ENCODE measurements around the gene ZMYM4. TPM values are rescaled to one million over a fixed set of nuclear protein-coding genes. Genes with fewer than 3 reads are reported as not detected.

The ZMYM4 gene
- total and polyA plus RNA-seq, 11 donors = 8.0 to 44.3 (median 32.2) TPM

DNA sequence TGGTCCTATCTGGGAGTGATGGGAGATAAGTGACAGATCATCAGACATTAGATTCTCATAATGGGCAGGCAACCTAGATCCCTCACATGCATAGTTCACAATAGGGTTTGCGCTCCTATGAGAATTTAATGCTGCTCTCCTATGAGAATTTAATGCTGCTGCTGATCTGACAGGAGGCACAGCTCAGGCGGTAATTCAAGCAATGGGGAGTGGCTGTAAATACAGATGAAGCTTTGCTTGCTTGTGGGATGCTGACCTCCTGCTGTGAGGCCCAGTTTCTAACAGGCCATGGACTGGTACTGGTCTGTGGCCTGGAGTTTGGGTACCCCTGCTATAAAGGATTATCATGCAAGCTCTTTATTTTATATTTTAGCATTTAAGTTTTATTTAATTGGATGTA is 72.0 kb downstream of the ZMYM4 start:
- Histone ChIP-seq H3K27me3 (no peaks in the 10 kb centered on the region), H3K27ac (no peak overlapping the region), H3K36me3 (peaks cover 0 to 17% (median 3%) of the 10 kb centered on the region in 9 donors), H3K9me3 (peaks cover 0 to 14% (median 0%) of the 10 kb centered on the region in 12 donors), H3K4me1 (peaks cover 0 to 8% (median 0%) of the 10 kb centered on the region in 12 donors), H3K4me3 (no peak overlapping the region)
- 92 to 97% (median 97%) methylated on average over 2 of the region's 2 CpGs for WGBS, 4 donors
- TF ChIP-seq CTCF (IDR thresholded peaks at IDR 0.05) = no peak
- no peak for TF ChIP-seq POLR2A (IDR thresholded peaks at IDR 0.05)
- ATAC-seq = no peak
- no peak for DNase-seq
- intact Hi-C loops (cut with DNase I) = no loop called here

DNA sequence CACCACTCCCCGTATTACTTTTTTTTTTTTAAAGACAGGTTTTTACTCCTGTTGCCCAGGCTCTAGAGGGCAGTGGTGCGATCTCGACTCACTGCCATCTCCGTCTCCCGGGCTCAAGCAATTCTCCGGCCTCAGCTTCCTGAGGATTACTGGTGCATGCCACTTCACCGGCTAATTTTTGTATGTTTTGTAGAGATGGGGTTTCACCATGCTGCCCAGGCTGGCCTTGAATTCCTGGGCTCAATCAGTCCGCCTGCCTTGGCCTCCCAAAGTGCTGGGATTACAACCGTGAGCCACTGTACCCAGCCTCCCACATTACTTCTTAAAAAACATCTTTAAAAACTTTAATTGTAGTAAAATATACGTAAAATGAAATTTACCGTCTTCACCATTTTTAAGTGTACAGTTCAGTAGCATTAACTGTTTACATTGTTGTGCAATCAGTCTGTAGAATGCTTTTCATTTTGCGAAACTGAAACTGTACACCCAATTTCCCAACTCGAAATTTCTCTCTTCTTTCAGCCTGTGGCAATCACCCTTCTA is 77.0 kb downstream of the ZMYM4 start:
- no peak for TF ChIP-seq POLR2A (IDR thresholded peaks at IDR 0.05)
- TF ChIP-seq CTCF (IDR thresholded peaks at IDR 0.05) = no peak
- H3K27ac ChIP-seq = peak overlapping the region in 1 of 12 donors; percentile 80
- H3K27me3 ChIP-seq = no peaks in the 10 kb centered on the region
- H3K4me3 ChIP-seq = peak overlapping the region in 2 of 12 donors; percentile 20 to 53
- peaks cover 0 to 21% (median 5%) of the 10 kb centered on the region in 12 donors for H3K4me1 ChIP-seq
- intact Hi-C loops (cut with DNase I) = no loop called here
- H3K9me3 ChIP-seq = peaks cover 0 to 3% (median 0%) of the 10 kb centered on the region in 12 donors
- H3K36me3 ChIP-seq = no peaks in the 10 kb centered on the region
- no peak for ATAC-seq
- no peak for DNase-seq
- 91 to 94% (median 93%) methylated on average over 13 of the region's 13 CpGs for WGBS, 4 donors

- H3K27ac ChIP-seq = peak overlapping the region in 9 of 12 donors; percentile 1 to 53 (median 30)
- no peak for TF ChIP-seq POLR2A (IDR thresholded peaks at IDR 0.05)
- TF ChIP-seq CTCF (IDR thresholded peaks at IDR 0.05) = no peak
- H3K4me1 ChIP-seq = peaks cover 0 to 13% (median 8%) of the 10 kb centered on the region in 12 donors
- DNase-seq (peak in 3 of 5 donors; percentile 15 to 46 (median 33)), ATAC-seq (peak in 3 of 4 donors; percentile 46 to 68 (median 52))
- intact Hi-C loops (cut with DNase I) = no loop called here
- 56 to 76% (median 67%) methylated on average over 6 of the region's 6 CpGs for WGBS, 4 donors
- no peaks in the 10 kb centered on the region for H3K36me3 ChIP-seq
- no peaks in the 10 kb centered on the region for H3K27me3 ChIP-seq
- H3K9me3 ChIP-seq = no peaks in the 10 kb centered on the region
- H3K4me3 ChIP-seq = no peak overlapping the region
Observed at GRCh38 chr1:35350872-35351271, 82.4 kb downstream of the ZMYM4 start.

DNA sequence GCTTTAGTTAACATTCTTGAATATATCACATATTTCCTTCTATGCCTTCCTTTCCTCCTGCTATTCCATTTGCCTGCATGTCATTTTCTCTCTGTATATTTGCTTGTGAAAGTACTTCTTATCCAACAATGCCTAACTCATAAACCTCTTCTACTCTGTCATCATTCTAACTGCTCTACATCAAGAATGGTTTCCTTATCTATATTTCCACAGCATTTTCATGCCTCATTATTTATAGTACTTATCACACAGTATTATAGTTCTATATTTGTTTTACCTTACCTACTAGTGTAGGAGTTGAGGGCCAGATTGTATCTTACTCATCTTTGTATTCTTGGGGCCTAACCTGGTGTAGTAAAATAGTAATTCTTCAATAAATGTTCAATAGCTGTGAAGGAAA is 91.5 kb downstream of the ZMYM4 start:
- ATAC-seq (no peak), DNase-seq (no peak)
- intact Hi-C loops (cut with DNase I) = no loop called here
- TF ChIP-seq CTCF (IDR thresholded peaks at IDR 0.05) (no peak), POLR2A (IDR thresholded peaks at IDR 0.05) (no peak)
- Histone ChIP-seq H3K27me3 (no peaks in the 10 kb centered on the region), H3K27ac (no peak overlapping the region), H3K36me3 (peaks cover 0 to 36% (median 13%) of the 10 kb centered on the region in 9 donors), H3K4me1 (peaks cover 0 to 19% (median 1%) of the 10 kb centered on the region in 12 donors), H3K4me3 (no peak overlapping the region), H3K9me3 (no peaks in the 10 kb centered on the region)
